GM12873 (cell line): ENCODE measurements around the gene OTX2.

Experiments
- CTCF ChIP-seq: IDR thresholded peaks from 2 replicates; pipeline ENCODE4 v1.5.1; 2012; ENCODE audit warnings: low read depth, mild to moderate bottlenecking, moderate library complexity, low read length, control low read depth; ENCODE audit not compliant: insufficient read depth; ENCODE audit errors: missing control alignments

The OTX2 gene

GRCh38 chr14:56810147-56810719 lies at the start of gene OTX2:
OTX2 (minus strand) TSS chr14:56810479; CDS start chr14:56805456, 5,023 bp downstream.
- TF ChIP-seq CTCF = no peak

DNA sequence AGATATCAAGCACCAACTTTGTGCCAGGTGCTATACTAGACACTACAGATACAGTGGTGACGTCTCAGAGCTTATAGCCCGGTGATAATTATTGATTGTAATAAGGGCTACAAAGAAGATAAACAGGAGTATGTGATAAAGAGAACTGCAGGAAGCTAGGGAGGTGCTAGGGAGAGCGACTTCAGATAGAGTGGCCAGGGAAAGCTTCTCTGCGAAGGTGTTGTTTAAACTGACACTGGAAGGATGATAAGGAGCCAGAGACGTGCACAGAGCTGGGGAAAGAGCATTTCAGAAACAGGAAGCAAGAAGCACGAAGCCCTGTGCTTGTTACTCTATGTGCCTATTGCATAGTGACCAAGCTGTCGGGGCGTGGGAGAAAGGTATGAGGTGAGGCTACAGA lies 48.1 kb upstream of the OTX2 start:
- TF ChIP-seq CTCF = no peak

DNA sequence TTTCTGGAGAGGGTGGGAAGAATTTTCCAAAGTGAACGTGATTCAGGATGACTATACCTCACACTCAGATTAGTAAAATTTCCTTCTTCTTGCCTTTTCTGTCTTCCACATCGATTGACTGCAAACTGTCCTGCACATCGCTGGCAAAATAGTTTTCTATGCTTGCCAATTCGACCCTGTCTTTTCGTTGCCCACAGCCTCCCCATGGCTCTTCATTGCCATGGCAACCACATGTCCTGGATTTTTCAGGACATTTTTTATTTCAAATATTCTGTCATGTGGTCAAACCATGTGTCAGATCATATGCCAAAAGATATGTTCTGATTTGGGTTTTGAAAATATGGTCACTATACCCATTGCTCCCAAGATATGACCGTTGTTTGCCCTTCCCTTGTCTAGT lies 46.9 kb upstream of the OTX2 start:
- no peak for TF ChIP-seq CTCF

GRCh38 chr14:56855891-56856461 lies 45.7 kb upstream of the OTX2 start:
- TF ChIP-seq CTCF = no peak

GRCh38 chr14:56854325-56854724 lies 44.0 kb upstream of the OTX2 start:
- TF ChIP-seq CTCF = no peak

- no peak for TF ChIP-seq CTCF
These were observed 37.0 kb upstream of the OTX2 start for GRCh38 chr14:56846970-56847930.

- TF ChIP-seq CTCF = no peak
These were observed 34.2 kb upstream of the OTX2 start for GRCh38 chr14:56844406-56845002.
